Endothelial cell (in vitro differentiated cells): ENCODE measurements around the gene ALOX15B. TPM values are rescaled to one million over a fixed set of nuclear protein-coding genes. Genes with fewer than 3 reads are reported as not detected.

Experiments
- DNase-seq: peaks from one replicate; pipeline ENCODE4 v3.0.0; 2021; ENCODE audit warnings: low spot score
- H3K27ac Mint-ChIP-seq: one replicate; pipeline ENCODE4 v1.8.0; 2021; ENCODE audit warnings: mixed read lengths, inconsistent platforms; ENCODE audit not compliant: unreplicated experiment
- H3K27me3 Mint-ChIP-seq: one replicate; pipeline ENCODE4 v1.8.0; 2021; ENCODE audit warnings: mild to moderate bottlenecking, moderate library complexity, mixed read lengths, inconsistent platforms; ENCODE audit not compliant: unreplicated experiment
- H3K36me3 Mint-ChIP-seq: one replicate; pipeline ENCODE4 v1.8.0; 2021; ENCODE audit warnings: mild to moderate bottlenecking, low read depth, mixed read lengths, inconsistent platforms; ENCODE audit not compliant: unreplicated experiment
- H3K4me1 Mint-ChIP-seq: one replicate; pipeline ENCODE4 v1.8.0; 2021; ENCODE audit warnings: mild to moderate bottlenecking, mixed read lengths, inconsistent platforms; ENCODE audit not compliant: unreplicated experiment
- H3K4me3 Mint-ChIP-seq: one replicate; pipeline ENCODE4 v1.8.0; 2021; ENCODE audit warnings: mild to moderate bottlenecking, mixed read lengths, inconsistent platforms; ENCODE audit not compliant: unreplicated experiment
- H3K9me3 Mint-ChIP-seq: one replicate; pipeline ENCODE4 v1.8.0; 2021; ENCODE audit warnings: mixed read lengths, inconsistent platforms; ENCODE audit not compliant: unreplicated experiment
- total RNA-seq: library from RNA; stranded (reverse); fragmentation: NEBNext Ultra II Directional; extraction: Animal tissue kit (Norgen Biotek cat#: 25700); gene quantifications from one replicate; pipeline ENCODE4 v1.2.1, GENCODE V29; 2021; ENCODE audit not compliant: unreplicated experiment
- TF ChIP-seq, protein P1 (sequence below): fragments of 200-600 bp; sonication (generic); IDR thresholded peaks from one replicate; pipeline ENCODE4 v1.5.0; 2021; ENCODE audit warnings: antibody characterized with exemption; ENCODE audit not compliant: unreplicated experiment

ALOX15B gene
- total RNA-seq, 1 donor from 2014 or later: 0.13 TPM

GRCh38 chr17:8025176-8025911 lies 13.5 kb upstream of the ALOX15B start:
- Mint-ChIP-seq H3K27ac (no peak overlapping the region), H3K9me3 (no peaks in the 10 kb centered on the region), H3K27me3 (no peaks in the 10 kb centered on the region), H3K36me3 (peaks cover 8% of the 10 kb centered on the region), H3K4me1 (peaks cover 3% of the 10 kb centered on the region), H3K4me3 (no peak overlapping the region)
- TF ChIP-seq, protein P1, sequence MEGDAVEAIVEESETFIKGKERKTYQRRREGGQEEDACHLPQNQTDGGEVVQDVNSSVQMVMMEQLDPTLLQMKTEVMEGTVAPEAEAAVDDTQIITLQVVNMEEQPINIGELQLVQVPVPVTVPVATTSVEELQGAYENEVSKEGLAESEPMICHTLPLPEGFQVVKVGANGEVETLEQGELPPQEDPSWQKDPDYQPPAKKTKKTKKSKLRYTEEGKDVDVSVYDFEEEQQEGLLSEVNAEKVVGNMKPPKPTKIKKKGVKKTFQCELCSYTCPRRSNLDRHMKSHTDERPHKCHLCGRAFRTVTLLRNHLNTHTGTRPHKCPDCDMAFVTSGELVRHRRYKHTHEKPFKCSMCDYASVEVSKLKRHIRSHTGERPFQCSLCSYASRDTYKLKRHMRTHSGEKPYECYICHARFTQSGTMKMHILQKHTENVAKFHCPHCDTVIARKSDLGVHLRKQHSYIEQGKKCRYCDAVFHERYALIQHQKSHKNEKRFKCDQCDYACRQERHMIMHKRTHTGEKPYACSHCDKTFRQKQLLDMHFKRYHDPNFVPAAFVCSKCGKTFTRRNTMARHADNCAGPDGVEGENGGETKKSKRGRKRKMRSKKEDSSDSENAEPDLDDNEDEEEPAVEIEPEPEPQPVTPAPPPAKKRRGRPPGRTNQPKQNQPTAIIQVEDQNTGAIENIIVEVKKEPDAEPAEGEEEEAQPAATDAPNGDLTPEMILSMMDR: no peak
- no peak for DNase-seq

DNA sequence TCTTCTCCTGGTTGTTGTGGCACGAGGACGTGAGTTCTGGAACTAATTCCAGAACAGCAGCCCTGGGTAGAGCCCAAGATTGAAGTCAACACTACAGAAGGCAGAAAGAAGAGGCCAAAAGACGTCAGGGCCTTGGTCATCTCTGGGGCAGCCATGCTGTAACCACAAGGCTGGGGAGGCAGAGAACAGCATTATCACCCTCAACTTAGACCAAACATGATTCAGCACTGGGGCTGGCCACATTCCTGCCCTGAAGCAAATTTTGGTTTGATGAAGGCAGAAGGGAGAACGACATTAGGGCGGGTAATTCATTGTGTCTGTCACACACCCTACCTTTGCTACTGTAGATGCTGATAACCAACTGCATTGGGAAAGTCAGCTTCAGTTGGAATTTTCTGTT lies 9.7 kb upstream of the ALOX15B start:
- H3K27me3 Mint-ChIP-seq: no peaks in the 10 kb centered on the region
- no peak overlapping the region for H3K4me3 Mint-ChIP-seq
- H3K36me3 Mint-ChIP-seq: no peaks in the 10 kb centered on the region
- TF ChIP-seq, protein P1: no peak
- DNase-seq: no peak
- H3K27ac Mint-ChIP-seq: no peak overlapping the region
- no peaks in the 10 kb centered on the region for H3K9me3 Mint-ChIP-seq
- H3K4me1 Mint-ChIP-seq: peaks cover 5% of the 10 kb centered on the region

GRCh38 chr17:8031261-8031661 lies 7.6 kb upstream of the ALOX15B start:
- H3K27me3 Mint-ChIP-seq: no peaks in the 10 kb centered on the region
- H3K27ac Mint-ChIP-seq: no peak overlapping the region

DNA sequence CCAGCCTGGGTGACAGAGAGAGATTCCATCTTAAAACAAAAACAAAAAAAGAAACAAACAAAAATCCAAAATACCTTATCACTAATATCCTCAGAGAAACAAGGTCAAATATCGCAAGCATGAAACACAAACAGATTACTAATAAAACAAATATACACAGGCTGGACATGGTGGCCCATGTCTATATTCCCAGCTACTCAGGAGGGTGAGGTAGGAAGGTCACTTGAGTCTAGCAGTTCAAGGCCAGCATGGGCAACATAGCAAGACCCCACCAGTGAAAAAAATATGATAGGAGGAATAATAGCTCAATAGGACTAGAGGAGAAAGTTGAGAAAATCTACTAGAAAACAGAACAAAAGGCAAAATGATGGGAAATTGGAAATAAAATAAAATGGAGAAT lies 6.9 kb upstream of the ALOX15B start:
- H3K27me3 Mint-ChIP-seq: no peaks in the 10 kb centered on the region

More at GRCh38 chr17:8031261-8031661, 7.6 kb upstream of the ALOX15B start:
- Mint-ChIP-seq H3K9me3 (no peaks in the 10 kb centered on the region), H3K4me3 (no peak overlapping the region), H3K4me1 (peaks cover 5% of the 10 kb centered on the region), H3K36me3 (no peaks in the 10 kb centered on the region)
- DNase-seq: no peak
- TF ChIP-seq, protein P1: no peak

DNA sequence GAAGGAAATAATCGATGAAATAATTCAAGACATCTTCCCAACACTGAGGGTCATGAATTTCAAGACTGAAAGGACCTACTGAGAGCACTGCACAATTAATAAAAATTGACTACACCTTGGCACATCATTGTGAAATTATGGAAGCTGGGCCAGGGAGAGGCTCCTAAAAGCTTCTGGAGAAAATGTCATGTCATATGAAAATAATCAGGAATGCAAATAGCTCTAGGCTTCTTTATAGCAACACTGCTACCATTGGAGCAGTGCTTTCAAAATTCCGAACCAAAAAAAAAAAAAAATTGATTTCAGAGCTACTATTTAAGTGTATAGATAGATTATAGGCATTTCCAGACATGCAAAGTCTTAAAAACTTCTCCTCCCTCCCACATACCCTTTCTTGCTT lies 6.4 kb upstream of the ALOX15B start:
- H3K9me3 Mint-ChIP-seq: no peaks in the 10 kb centered on the region
- TF ChIP-seq, protein P1: no peak

More for the DNA sequence above, 6.9 kb upstream of the ALOX15B start:
- Mint-ChIP-seq H3K4me3 (no peak overlapping the region), H3K27ac (no peak overlapping the region), H3K36me3 (no peaks in the 10 kb centered on the region), H3K4me1 (peaks cover 5% of the 10 kb centered on the region), H3K9me3 (no peaks in the 10 kb centered on the region)
- TF ChIP-seq, protein P1: no peak
- DNase-seq: no peak

More for the DNA sequence above, 6.4 kb upstream of the ALOX15B start:
- peaks cover 5% of the 10 kb centered on the region for H3K4me1 Mint-ChIP-seq
- DNase-seq: no peak
- no peak overlapping the region for H3K4me3 Mint-ChIP-seq
- H3K27me3 Mint-ChIP-seq: no peaks in the 10 kb centered on the region
- no peaks in the 10 kb centered on the region for H3K36me3 Mint-ChIP-seq
- H3K27ac Mint-ChIP-seq: no peak overlapping the region
